HG02870 (cell line): ENCODE results near the gene MAGI1.
"Not testable (repeated sequence)": the region's sequence is repeated elsewhere in the genome, so short reads cannot be mapped to it uniquely, and the experiment has no call there.

Experiments
- ATAC-seq: cut with Tn5 transposase; IDR thresholded peaks from one replicate; pipeline ENCODE4 v1.9.1; 2021; ENCODE audit warnings: mild to moderate bottlenecking, moderate library complexity; ENCODE audit not compliant: unreplicated experiment

The MAGI1 gene

DNA sequence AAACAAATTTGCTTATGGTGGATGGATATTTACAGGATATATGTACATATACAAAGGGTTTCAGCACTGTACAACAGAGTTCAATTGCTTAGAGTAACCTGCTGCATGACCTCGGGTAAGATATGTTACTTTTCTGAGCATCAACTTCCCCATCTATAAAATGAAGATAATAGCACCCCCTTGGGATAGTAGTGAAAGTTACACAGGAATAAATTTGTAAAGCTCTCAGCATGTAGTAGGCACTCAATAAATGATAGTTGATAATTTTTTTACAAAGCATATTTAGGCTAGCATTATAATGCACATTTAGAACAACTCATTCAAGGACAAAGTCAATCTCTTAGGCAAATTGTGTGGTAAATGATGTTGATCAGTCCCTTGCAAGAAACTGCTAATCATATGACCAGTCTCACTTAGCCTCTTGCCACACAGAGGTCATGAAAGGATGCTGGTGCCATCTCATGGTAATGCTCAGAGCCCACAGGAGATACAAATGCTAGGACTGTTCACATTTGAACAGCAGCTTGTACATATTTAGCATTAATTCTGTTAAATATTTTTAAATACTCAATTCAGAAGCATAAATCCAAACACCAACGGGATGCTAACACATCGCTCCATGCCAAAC lies 123.9 kb downstream of the MAGI1 start:
- ATAC-seq, result peak; percentile 74

DNA sequence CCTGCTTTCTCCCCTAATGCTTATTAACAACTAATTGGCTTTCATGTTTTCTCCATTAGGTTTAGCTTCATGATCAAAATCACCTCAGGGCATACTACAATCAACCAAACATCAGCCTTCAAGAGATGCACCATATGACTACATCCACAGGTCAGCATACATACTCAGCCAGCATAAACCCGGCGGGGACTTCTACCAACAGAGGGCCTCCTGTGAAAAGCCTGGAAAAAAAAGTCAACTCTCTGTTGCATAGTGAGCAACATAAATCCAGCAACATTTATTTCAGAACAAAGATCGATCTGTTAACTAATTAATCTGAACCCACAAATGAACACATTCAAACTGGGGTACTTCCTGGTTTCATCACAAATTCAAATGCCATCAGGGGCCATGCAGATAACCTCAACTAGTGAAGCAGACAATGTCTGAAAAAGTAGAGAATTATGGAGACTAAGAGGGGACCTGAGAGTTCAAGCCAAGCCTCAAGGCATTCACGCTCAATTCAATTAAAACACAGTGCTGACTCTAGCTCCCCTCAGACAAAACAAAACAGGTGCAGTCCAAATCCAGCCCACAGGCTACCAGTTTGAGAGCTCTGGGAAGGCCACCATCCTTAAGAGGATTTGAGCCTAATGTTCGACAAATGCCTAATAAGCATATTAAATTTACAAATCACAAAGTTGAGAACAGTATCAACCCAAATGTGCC lies 124.5 kb downstream of the MAGI1 start:
- no peak for ATAC-seq

DNA sequence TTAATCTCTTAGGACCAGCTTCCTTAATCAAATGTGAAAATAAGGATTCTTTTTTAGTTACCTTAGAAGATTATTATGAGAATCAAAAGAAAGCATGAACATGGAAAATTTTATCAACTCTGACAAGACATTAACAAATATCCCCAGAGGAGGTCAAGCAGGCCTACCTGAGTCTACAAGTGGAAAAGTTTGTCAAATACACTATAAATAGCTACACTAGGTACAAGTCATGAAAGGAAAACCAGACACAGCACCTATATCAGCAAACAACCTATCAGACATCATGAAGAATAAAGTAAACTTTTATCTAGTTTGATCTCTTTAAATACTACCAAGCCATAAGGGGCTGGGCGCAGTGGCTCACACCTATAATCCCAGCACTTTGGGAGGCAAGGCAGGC lies 126.1 kb downstream of the MAGI1 start:
- no peak for ATAC-seq

DNA sequence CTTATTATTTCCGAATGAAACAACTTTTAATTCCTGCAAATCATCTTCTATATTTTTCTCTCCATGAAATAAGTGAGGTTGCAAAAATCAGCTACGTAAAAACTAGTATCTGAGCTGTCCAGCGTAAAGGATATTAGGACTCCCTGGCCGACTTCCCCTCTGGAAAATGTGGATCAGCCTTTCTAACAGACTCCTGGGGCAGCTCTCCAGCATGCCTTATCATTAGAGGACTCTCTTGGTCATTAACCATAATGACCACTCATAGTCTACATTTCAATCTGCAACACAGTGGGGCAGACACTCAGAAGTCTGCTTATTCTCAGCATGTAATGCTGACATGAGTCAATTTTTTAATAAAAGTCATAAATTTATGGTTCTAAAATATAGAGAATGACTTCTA lies 130.1 kb downstream of the MAGI1 start:
- ATAC-seq, result no peak

DNA sequence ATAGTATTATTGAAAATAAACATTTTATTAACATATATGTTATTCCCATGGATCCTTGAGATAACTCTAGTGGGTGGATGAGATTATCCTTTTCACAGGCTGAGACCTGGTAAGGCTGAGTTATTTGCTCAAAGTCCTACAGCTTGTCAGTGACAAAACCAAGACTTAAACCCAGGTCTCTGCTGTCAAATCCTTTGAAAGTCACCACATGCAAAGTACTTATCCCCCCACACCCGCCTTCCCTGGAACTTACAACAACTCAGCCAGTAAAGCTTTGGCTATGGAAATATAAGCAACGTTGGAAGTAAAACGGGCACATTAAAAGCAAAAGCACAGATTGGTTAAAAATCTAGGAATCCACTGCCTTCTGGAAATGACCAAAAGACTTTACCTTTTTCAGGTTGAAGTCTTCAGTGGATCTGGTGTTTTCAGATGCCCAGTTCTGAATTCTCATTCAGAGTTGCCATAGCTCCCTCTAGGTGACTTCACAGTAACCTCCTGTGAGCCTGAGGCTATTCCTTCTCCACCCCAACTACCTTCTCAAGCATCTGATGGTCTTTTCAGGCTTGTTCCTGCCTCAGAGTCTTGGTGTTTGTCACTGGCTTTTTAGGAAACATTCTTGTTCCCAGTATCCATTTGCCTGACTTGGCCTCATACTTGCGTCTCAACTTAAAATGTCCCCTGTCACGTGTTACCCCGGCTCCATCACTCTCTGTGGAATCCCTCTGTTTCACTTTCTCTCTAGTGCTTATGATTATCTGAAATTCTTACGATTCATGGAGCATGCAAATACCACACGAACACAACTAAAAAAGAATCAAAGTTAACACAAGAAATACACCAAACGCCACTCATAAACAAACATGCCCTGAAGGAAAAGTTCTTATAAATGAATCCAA lies 131.2 kb downstream of the MAGI1 start:
- ATAC-seq, result no peak

DNA sequence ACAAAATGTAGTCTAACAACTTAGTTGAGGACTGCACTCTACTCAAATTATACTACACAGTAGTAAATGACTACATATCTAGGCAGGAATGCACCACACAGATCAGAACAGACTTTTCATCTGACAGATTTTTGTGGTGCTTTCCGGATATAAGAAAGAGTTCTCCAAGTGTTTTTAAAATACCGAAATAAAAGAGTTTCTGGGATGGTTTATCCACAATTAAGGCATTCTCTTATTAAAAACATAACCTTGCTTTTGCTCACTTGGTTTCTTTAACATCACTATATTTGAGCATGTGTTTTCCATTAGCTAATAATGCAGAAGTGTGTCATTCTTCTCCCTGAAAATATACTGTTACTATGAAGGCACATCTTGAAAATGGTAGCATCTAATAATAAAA lies 132.9 kb downstream of the MAGI1 start:
- no peak for ATAC-seq

DNA sequence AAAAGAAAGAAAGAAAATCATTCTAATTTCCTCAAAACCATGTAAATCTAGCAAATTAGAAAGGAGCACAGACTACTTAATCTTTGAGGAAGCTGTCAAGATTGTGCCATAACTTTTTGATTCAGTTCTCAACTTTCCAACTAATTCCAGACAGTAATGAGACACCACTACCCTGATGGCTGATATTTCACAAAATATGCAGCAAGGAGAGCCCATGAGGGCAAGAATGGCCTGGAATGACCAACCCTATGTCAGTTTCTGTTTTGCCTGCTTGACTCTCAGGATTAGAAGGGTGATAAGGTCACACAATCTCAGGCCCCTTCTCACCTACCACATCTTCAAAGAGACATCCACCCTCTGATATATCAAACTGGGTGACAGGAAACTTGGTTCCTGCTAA lies 134.7 kb downstream of the MAGI1 start:
- ATAC-seq, result no peak

DNA sequence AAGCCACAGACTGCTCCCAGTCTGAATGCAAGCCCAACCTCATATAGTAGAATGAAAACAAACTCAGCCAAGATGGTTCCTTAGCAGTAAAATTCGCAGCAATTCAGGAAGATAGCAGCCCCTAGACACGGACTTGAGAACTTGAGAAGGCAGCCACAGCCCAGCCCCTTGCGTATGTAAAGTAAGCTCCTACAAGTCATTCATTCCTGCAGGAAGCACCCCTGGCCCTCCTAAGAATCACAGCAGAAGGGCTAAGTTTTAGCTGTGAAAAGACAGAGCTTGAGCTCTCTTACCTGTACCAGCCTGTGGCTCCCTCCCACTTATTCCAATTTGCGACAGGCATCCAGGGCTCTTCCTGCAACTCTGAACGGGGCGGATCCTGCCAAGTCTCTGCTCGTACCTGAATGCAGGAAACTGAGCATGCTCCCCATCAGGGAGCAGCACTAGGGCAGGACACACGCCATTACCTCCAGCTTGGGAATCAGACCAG lies 136.4 kb downstream of the MAGI1 start:
- no peak for ATAC-seq

DNA sequence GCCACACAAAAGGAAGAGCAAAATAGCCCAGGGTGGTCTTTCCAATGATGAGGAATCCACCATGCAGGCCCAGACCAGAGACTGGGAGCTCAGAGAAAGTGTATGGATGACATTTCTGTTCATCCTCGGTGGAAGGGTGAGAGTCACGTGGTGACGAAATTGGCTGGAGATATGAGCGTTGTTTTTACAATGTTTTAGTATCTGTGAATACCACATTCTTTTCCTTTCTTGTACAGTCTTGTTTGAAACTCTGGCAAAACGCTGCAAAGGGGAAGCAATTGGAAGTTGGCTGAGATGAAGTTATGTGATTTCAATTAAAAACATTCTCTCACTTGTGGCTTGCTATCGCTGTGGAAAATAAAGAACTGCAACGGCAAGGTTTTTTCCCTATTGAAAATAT lies 137.5 kb downstream of the MAGI1 start:
- no peak for ATAC-seq

DNA sequence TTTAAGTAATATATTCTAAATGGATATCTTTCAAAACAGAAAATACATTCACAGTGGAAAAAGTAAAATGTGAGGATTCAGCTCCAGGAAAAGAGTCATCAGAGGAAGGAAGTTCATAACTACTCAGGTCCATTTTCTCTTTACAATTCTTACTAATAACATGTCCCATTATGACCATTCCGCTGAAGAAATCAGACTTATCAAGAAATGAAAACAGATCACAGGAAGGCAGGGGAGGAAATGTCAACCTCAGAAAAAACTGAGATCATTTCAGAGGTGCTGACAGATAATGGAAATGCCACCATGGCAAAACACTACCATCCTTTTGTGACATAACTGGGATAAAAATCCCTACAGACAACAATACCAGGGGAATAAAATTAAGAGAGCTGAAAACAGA lies 139.5 kb downstream of the MAGI1 start:
- no peak for ATAC-seq

DNA sequence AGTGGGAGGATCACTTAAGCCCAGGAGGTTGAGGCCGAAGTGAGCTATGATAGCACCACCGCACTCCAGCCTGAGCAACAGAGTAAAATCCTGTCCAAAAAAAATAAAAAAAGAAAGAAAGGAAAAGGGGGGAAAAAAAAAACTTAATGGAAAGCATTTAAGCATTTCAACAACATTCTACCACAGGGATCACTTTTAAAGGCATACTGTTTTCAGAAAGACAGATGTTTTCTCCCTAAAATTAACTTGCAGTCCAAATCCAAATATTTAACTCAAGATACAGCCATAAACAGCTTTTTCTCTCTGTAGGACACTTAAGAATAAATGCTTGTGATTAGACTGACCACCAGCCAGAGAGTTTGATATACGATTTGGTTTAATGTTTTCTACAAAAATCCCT lies 141.0 kb downstream of the MAGI1 start:
- ATAC-seq, result no peak

DNA sequence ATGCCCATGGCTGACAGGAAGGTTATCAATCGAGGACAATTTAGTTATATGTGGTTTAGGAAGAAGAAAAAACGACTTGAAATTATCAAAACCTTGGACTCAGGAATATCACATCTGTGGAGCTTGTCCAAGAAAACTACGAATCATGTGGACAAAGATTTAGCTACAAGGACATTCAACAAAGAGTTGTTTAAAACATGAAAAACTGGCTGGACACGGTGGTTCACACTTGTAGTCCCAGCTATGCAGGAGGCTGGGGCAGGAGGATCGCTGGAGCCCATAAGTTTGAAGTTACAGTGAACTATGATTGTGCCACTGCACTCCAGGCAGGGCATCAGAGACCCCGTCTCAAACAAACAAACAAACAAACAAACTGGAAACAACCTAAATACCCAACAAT lies 142.4 kb downstream of the MAGI1 start:
- ATAC-seq, result no peak

DNA sequence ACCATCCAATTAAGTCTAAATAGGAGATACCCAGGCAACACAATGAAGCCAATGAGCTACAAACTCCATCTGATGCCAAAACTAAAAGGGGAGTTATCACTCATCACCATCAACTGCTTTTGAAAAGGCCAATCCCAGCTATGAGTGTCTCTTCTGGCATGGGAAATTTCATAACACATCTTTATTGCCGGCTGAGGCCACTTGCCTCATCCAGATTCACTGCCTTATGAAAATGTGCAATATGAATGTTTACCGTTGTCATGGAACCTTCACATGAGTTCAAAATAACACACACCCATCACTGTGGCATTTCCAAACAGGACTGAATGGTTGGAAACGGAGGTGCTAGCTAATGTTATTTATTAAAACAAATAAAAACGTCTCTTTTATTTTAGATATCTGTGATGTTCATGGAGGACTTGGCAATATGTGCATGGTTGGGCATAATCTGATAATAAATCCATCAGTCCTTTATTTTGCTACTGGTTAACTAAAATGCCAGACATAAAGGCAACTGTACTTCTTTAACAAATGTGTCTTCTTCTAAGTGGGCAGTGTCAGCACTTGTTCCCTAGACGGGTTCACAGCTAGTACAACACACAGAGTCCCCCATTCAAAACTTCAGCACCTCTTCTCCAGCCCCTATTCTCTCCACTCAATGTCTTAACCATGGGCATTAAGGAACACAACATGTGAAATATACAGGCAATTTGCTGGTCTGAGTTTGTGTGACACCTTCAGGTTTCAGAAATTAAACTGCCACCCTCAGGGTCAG lies 143.9 kb downstream of the MAGI1 start:
- ATAC-seq, result no peak

DNA sequence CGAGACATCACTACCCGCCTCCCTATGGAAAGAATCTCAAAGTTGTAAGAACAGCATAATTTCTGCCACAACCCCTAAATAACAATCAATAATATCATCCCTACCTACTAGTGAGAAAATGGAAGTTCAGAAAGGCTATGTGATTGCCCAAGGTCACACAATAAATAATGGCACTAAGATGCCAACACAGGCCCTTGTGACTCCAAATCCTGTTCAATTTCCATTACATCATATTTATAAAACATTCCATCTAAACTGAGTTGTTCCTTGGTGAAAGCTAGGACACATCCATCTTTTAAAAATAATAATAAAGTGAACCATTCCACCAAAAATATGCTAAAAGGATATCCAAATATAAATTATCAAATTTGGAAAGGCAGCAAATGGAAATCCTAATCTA lies 144.6 kb downstream of the MAGI1 start:
- ATAC-seq, result no peak

DNA sequence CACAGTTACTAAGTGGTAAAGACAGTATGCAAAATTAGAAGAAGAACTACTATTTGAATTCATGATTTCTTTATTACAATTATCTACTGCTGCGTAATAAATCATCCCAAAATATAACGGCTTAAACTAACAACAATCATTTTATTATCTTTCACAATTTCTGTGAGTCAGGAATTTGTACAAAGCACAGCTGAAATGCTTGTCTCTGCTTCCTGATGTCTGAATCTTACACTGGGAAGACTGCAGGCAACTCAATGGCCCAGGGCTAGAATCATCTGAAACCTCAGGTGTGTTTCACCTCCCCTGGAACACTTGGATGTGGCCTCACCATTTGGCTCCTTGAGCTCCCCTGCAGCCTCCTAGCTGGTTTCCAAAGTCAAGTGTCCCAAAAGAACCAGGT lies 145.1 kb downstream of the MAGI1 start:
- no peak for ATAC-seq

DNA sequence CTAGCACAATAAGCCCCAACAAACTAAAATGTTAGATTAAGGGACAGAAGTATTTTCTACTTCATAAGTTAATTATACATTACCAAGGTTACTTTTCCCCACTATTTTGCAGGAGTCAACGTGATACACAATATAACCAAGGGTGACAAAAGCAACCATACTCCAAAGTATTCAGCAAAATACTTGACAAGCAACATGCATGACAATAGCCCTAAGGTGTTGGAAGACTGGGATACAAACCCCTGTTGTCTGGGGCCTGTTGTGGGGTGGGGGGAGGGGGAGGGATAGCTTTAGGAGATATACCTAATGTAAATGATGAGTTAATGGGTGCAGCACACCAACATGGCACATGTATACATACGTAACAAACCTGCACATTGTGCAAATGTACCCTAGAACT lies 147.2 kb downstream of the MAGI1 start:
- not testable (repeated sequence) for ATAC-seq

DNA sequence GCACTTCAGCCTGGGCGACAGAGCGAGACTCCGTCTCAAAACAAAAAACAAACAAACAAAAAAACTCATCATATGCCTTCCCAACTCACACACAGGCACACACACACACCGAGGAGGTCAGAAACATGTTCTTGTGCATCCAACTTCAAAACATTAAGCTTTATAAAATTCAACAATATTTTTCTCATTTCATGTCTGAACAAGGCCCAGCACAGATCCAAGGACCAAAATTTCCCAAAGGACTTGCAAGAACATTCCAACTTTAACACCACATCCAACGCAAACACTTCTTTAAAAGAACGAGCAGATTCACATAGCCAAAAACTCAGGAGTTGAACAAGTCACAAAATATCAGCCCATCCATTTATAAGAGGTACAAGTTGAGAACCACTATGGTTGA lies 148.4 kb downstream of the MAGI1 start:
- ATAC-seq, result no peak

DNA sequence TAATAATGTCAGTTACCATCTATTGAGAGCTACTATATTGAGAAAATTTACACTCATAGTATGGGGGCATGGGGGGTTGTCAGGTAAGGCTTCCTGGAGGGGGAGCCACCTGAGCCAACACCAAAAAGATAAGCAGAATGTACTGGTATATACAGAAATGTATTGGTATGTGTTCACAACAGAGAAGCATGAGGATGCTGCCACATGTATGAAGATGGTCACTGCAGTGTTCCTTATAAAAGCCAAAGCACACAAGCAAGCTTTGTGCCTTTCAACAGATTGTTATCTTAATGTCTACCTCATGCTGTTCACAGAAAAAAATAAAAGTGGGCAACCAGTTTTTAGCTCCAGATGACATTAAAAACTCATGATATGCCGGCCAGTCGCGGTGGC lies 149.0 kb downstream of the MAGI1 start:
- peak; percentile 1 for ATAC-seq

DNA sequence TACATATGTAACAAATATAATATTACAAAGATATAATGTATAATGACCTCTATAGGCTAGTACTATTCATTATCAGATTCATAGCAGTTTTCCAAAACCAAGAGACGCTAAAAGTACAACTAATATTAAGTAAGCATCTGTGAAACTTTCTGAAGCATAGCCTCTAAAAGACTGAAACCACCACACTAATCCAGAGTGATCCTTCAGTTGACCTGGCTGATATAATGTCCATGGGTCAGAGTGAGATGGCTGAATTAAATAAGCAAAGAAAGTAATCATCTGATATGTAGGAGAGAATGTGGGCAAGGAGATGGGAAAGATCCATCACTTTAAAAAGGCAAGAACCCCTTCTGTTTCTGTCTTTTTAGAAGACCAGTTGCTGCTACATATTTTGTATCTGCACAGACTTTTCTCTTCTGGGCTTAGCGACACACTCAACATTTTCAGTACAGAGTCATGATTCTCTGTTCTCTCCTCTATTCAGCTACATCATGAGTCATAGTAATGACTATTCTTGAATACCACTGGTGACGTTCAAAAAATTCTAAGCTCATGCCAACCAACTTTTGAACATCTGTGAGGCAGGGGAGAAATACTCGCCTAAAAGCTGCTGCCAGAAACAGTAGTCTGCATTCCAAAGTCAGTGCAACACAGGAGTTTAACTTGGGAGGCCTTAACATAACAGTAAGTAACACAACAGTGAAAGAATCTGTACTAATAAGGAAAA lies 149.6 kb downstream of the MAGI1 start:
- ATAC-seq, result peak; percentile 97

DNA sequence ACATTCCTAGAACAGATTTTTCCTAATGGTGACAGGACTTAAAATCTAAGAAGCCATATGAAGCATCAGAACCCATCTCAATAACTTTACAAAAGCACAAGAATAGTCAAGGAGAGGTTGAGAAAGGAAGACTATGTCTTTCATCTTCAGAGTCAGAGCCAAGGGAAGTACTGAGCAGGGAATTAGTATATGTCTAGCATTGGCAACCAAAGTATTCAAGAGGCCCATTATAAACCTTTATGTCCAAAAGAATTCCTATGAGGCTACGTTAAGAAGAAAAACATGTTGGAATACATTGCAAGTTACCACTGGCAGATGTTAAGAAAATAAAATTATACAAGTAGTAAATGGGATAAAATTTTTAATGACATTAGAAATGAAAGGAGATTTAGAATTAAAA lies 150.5 kb downstream of the MAGI1 start:
- no peak for ATAC-seq
